Activated CD4-positive, CD25-positive, alpha-beta regulatory T cell treated with anti-CD3 and anti-CD28 coated beads, Interleukin-2, amount 50 U/mL, for 16 hours (primary cell): ENCODE results near the gene LRRC8D.
"Not testable (repeated sequence)": the region's sequence is repeated elsewhere in the genome, so short reads cannot be mapped to it uniquely, and the experiment has no call there.

ENCODE experiments used
- DNase-seq: peaks from one replicate; pipeline ENCODE4 v3.0.0-alpha.2; 2020; ENCODE audit warnings: low read depth, low spot score

Gene LRRC8D

GRCh38 chr1:89955311-89956205, 134.7 kb downstream of the LRRC8D start:
- no peak for DNase-seq

GRCh38 chr1:89957107-89957506, 136.3 kb downstream of the LRRC8D start:
- no peak for DNase-seq

- DNase-seq = no peak
Observed at GRCh38 chr1:89958851-89959654, 138.2 kb downstream of the LRRC8D start.

GRCh38 chr1:89959719-89960118, 138.9 kb downstream of the LRRC8D start:
- DNase-seq = no peak

GRCh38 chr1:89962024-89962741, 141.4 kb downstream of the LRRC8D start:
- no peak for DNase-seq

- no peak for DNase-seq
Observed at GRCh38 chr1:89962742-89963075, 141.9 kb downstream of the LRRC8D start.

- DNase-seq = no peak
Observed at GRCh38 chr1:89965193-89965768, 144.4 kb downstream of the LRRC8D start.

GRCh38 chr1:89966656-89967055, 145.8 kb downstream of the LRRC8D start:
- DNase-seq = no peak

GRCh38 chr1:89971600-89971999, 150.8 kb downstream of the LRRC8D start:
- no peak for DNase-seq

- no peak for DNase-seq
Observed at GRCh38 chr1:89972024-89972423, 151.2 kb downstream of the LRRC8D start.

- no peak for DNase-seq
Observed at GRCh38 chr1:89973471-89974127, 152.8 kb downstream of the LRRC8D start.

- DNase-seq = no peak
Observed at GRCh38 chr1:89974256-89974655, 153.4 kb downstream of the LRRC8D start.

- no peak for DNase-seq
Observed at GRCh38 chr1:89974696-89975470, 154.1 kb downstream of the LRRC8D start.

- DNase-seq = no peak
Observed at GRCh38 chr1:89975540-89976125, 154.8 kb downstream of the LRRC8D start.

- no peak for DNase-seq
Observed at GRCh38 chr1:89978755-89979154, 157.9 kb downstream of the LRRC8D start.

- DNase-seq = no peak
Observed at GRCh38 chr1:89980605-89981004, 159.8 kb downstream of the LRRC8D start.

- not testable (repeated sequence) for DNase-seq
Observed at GRCh38 chr1:89982846-89983245, 162.0 kb downstream of the LRRC8D start.

GRCh38 chr1:89984564-89985116, 163.8 kb downstream of the LRRC8D start:
- not testable (repeated sequence) for DNase-seq

- DNase-seq = no peak
Observed at GRCh38 chr1:89986020-89986419, 165.2 kb downstream of the LRRC8D start.
